Central memory CD4-positive, alpha-beta T cell (primary cell): Measurements from ENCODE around the gene IRX5.
A peak's percentile ranks its signal among the peaks of the same experiment; 100 is the strongest.

Experiments
- DNase-seq: peaks from one replicate; pipeline ENCODE4 v3.0.0; 2022
- total RNA-seq, 3 experiments: gene quantifications; one replicate each; lab custom pipeline; 2026; lab: John Stamatoyannopoulos, UW

IRX5 gene
- 0 reads per million in 3 experiments for total RNA-seq

GRCh38 chr16:54930005-54930868, at the start of gene IRX5:
IRX5 (plus strand) TSS chr16:54930865; CDS start chr16:54931199, 334 bp downstream.
- peak; percentile 22 for DNase-seq

- DNase-seq = no peak
Observed at GRCh38 chr16:54882556-54882955, 48.1 kb upstream of the IRX5 start.

- no peak for DNase-seq
Observed at GRCh38 chr16:54883358-54883757, 47.3 kb upstream of the IRX5 start.

GRCh38 chr16:54886078-54886477, 44.6 kb upstream of the IRX5 start:
- DNase-seq = no peak

GRCh38 chr16:54890381-54890780, 40.3 kb upstream of the IRX5 start:
- no peak for DNase-seq

GRCh38 chr16:54891346-54891745, 39.3 kb upstream of the IRX5 start:
- DNase-seq = no peak

GRCh38 chr16:54892981-54893380, 37.7 kb upstream of the IRX5 start:
- no peak for DNase-seq

GRCh38 chr16:54897930-54898329, 32.7 kb upstream of the IRX5 start:
- DNase-seq = no peak

- DNase-seq = no peak
Observed at GRCh38 chr16:54901606-54902005, 29.1 kb upstream of the IRX5 start.

- no peak for DNase-seq
Observed at GRCh38 chr16:54903047-54903446, 27.6 kb upstream of the IRX5 start.

GRCh38 chr16:54911079-54911478, 19.6 kb upstream of the IRX5 start:
- DNase-seq = no peak

GRCh38 chr16:54912720-54913119, 17.9 kb upstream of the IRX5 start:
- no peak for DNase-seq

- DNase-seq = no peak
Observed at GRCh38 chr16:54921206-54921824, 9.3 kb upstream of the IRX5 start.

- no peak for DNase-seq
Observed at GRCh38 chr16:54923055-54923473, 7.6 kb upstream of the IRX5 start.

GRCh38 chr16:54923988-54924387, 6.7 kb upstream of the IRX5 start:
- DNase-seq = no peak

GRCh38 chr16:54926166-54926838, 4.4 kb upstream of the IRX5 start:
- no peak for DNase-seq

GRCh38 chr16:54927125-54928015, 3.3 kb upstream of the IRX5 start:
- DNase-seq = no peak

- no peak for DNase-seq
Observed at GRCh38 chr16:54928016-54928356, 2.7 kb upstream of the IRX5 start.

- peak; percentile 27 for DNase-seq
Observed at GRCh38 chr16:54928411-54929089, 2.1 kb upstream of the IRX5 start.

GRCh38 chr16:54929090-54930004, 1.3 kb upstream of the IRX5 start:
- peak; percentile 93 for DNase-seq

GRCh38 chr16:54930869-54931119, 129 bp downstream of the IRX5 start:
- no peak for DNase-seq
